Measurements from ENCODE around the gene KREMEN1. TPM values are rescaled to one million over a fixed set of nuclear protein-coding genes. Genes with fewer than 3 reads are reported as not detected.

The KREMEN1 gene
- total and polyA plus RNA-seq, 4 donors: 1.2 to 22.6 (median 3.8) TPM

DNA sequence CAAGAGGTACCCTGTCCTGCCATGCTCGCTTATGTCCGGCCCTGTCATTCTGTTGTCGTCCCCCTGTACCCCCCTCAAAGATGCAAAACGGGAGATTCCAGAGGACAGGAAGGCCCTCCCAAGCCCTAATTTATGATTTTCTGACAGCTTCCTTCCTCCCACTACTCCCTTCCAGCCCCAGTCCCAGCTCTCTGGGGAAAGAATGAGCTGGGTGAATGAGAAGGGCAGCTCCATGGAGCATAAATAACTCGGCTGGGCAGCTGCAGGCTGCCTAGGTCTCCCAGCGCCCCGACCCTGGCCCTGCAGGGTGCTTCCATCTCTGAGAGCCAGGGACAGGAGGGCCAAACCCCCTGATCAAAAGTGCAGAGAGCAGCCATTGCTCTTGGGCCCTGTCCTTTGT lies 128.9 kb downstream of the KREMEN1 start:
- TF ChIP-seq YY1 (IDR thresholded peaks at IDR 0.05) (no peak), NR2F2 (IDR thresholded peaks at IDR 0.05) (no peak), ATF3 (IDR thresholded peaks at IDR 0.05) (no peak), RAD21 (IDR thresholded peaks at IDR 0.05) (no peak)
- TF ChIP-seq, protein P1, sequence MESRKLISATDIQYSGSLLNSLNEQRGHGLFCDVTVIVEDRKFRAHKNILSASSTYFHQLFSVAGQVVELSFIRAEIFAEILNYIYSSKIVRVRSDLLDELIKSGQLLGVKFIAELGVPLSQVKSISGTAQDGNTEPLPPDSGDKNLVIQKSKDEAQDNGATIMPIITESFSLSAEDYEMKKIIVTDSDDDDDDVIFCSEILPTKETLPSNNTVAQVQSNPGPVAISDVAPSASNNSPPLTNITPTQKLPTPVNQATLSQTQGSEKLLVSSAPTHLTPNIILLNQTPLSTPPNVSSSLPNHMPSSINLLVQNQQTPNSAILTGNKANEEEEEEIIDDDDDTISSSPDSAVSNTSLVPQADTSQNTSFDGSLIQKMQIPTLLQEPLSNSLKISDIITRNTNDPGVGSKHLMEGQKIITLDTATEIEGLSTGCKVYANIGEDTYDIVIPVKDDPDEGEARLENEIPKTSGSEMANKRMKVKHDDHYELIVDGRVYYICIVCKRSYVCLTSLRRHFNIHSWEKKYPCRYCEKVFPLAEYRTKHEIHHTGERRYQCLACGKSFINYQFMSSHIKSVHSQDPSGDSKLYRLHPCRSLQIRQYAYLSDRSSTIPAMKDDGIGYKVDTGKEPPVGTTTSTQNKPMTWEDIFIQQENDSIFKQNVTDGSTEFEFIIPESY (IDR thresholded peaks at IDR 0.05): no peak
- Histone ChIP-seq H3K9me3 (ENCODE audit: control insufficient read depth in 4 of 4, low read length in 3 of 4) (no peaks in the 10 kb centered on the region), H3K27me3 (ENCODE audit: control insufficient read depth in 4 of 4, insufficient read depth in 4 of 4, low read length in 3 of 4) (no peaks in the 10 kb centered on the region), H3K4me1 (ENCODE audit: control insufficient read depth in 4 of 4, insufficient read depth in 4 of 4, low read length in 3 of 4) (peaks cover 1 to 5% (median 3%) of the 10 kb centered on the region in 4 donors), H3K9ac (ENCODE audit: low read depth in 1 of 2, low read length in 2 of 2) (no peak overlapping the region), H3K27ac (ENCODE audit: low read depth in 1 of 2, low read length in 2 of 2) (peak overlapping the region in 1 of 2 donors; percentile 26), H3K4me3 (ENCODE audit: low read depth in 1 of 3, low read length in 3 of 3) (no peak overlapping the region), H3K36me3 (ENCODE audit: control insufficient read depth in 4 of 4, insufficient read depth in 3 of 4, low read depth in 1 of 4, low read length in 3 of 4) (no peaks in the 10 kb centered on the region)
- peak; percentile 43 for DNase-seq (ENCODE audit: low spot score)
- WGBS: 70% methylated on average over 7 of the region's 7 CpGs

DNA sequence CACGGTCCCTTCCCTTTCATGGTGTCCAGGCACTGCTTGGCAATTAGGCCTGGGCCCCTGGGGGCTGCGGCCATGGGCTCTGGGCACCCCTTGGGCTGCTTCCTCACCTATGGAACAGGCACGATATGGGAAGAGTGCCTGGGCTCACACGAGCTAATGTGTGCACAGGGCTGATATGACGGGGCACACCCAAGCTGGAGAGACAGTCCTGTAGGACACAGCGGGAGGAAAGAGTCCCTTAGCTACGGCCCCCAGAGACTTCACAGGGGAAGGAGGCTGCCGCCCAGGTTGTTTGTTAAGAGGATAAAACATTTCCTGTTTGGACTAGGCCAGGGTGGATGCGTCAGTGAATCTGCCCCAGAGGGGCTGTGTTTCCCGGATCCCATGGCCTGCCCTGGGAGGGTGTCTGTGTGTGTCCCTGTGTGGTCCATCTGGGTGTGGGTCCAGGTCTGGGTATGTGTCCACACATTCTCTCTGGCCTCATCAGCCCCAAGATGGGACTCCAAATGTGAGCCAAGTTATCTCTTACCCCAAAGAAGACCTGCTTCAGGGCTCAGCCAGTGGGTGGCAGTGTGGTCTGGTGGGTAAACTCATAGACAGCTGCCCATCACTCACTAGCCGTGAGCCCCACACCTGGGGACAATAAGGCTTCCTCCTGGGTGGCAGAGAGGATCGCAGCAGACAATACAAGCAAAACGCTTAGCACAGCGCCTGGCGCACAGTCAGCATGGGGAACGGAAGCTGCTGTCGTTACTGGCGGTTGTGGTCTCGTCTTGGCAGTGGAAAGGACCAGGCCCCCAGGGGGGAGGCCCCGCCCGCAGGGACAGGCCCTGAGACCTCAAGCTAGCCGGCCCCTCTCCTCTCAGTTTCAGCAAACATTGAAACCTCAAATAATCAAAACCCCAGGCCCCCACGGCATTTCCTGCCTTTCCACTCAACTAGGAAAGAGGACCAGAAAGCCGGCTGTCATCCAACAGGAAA lies 129.7 kb downstream of the KREMEN1 start:
- no peak overlapping the region for H3K4me3 ChIP-seq (ENCODE audit: low read depth in 1 of 3, low read length in 3 of 3)
- no peak for TF ChIP-seq EGR1 (IDR thresholded peaks at IDR 0.05; ENCODE audit: low read depth in 2 of 2)
- TF ChIP-seq, protein P2, sequence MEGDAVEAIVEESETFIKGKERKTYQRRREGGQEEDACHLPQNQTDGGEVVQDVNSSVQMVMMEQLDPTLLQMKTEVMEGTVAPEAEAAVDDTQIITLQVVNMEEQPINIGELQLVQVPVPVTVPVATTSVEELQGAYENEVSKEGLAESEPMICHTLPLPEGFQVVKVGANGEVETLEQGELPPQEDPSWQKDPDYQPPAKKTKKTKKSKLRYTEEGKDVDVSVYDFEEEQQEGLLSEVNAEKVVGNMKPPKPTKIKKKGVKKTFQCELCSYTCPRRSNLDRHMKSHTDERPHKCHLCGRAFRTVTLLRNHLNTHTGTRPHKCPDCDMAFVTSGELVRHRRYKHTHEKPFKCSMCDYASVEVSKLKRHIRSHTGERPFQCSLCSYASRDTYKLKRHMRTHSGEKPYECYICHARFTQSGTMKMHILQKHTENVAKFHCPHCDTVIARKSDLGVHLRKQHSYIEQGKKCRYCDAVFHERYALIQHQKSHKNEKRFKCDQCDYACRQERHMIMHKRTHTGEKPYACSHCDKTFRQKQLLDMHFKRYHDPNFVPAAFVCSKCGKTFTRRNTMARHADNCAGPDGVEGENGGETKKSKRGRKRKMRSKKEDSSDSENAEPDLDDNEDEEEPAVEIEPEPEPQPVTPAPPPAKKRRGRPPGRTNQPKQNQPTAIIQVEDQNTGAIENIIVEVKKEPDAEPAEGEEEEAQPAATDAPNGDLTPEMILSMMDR (IDR thresholded peaks at IDR 0.05; ENCODE audit: low read depth, low read length, missing input control): peak; percentile 42
- peak; percentile 70 to 82 for TF ChIP-seq RAD21 (IDR thresholded peaks at IDR 0.05)
- TF ChIP-seq FOXA1 (IDR thresholded peaks at IDR 0.05): no peak
- DNase-seq (ENCODE audit: low spot score): peak; percentile 73
- no peaks in the 10 kb centered on the region for H3K36me3 ChIP-seq (ENCODE audit: control insufficient read depth in 4 of 4, insufficient read depth in 3 of 4, low read depth in 1 of 4, low read length in 3 of 4)
- H3K9ac ChIP-seq (ENCODE audit: low read depth in 1 of 2, low read length in 2 of 2): no peak overlapping the region
- H3K9me3 ChIP-seq (ENCODE audit: control insufficient read depth in 4 of 4, low read length in 3 of 4): no peaks in the 10 kb centered on the region
- WGBS: 56% methylated on average over 24 of the region's 24 CpGs
- H3K27ac ChIP-seq (ENCODE audit: low read depth in 1 of 2, low read length in 2 of 2): peak overlapping the region; percentile 26 to 63
- no peaks in the 10 kb centered on the region for H3K27me3 ChIP-seq (ENCODE audit: control insufficient read depth in 4 of 4, insufficient read depth in 4 of 4, low read length in 3 of 4)
- H3K4me1 ChIP-seq (ENCODE audit: control insufficient read depth in 4 of 4, insufficient read depth in 4 of 4, low read length in 3 of 4): peaks cover 1 to 5% (median 3%) of the 10 kb centered on the region in 4 donors

- DNase-seq (ENCODE audit: low spot score): no peak
- Histone ChIP-seq H3K27ac (ENCODE audit: low read depth in 1 of 2, low read length in 2 of 2) (no peak overlapping the region), H3K27me3 (ENCODE audit: control insufficient read depth in 4 of 4, insufficient read depth in 4 of 4, low read length in 3 of 4) (no peaks in the 10 kb centered on the region), H3K4me3 (ENCODE audit: low read depth in 1 of 3, low read length in 3 of 3) (no peak overlapping the region), H3K4me1 (ENCODE audit: control insufficient read depth in 4 of 4, insufficient read depth in 4 of 4, low read length in 3 of 4) (peaks cover 1 to 5% (median 3%) of the 10 kb centered on the region in 4 donors), H3K9me3 (ENCODE audit: control insufficient read depth in 4 of 4, low read length in 3 of 4) (no peaks in the 10 kb centered on the region), H3K9ac (ENCODE audit: low read depth in 1 of 2, low read length in 2 of 2) (no peak overlapping the region), H3K36me3 (ENCODE audit: control insufficient read depth in 4 of 4, insufficient read depth in 3 of 4, low read depth in 1 of 4, low read length in 3 of 4) (no peaks in the 10 kb centered on the region)
- 82% methylated on average over 9 of the region's 9 CpGs for WGBS
- no peak for TF ChIP-seq FOXA2 (IDR thresholded peaks at IDR 0.05)
- TF ChIP-seq, protein P3, sequence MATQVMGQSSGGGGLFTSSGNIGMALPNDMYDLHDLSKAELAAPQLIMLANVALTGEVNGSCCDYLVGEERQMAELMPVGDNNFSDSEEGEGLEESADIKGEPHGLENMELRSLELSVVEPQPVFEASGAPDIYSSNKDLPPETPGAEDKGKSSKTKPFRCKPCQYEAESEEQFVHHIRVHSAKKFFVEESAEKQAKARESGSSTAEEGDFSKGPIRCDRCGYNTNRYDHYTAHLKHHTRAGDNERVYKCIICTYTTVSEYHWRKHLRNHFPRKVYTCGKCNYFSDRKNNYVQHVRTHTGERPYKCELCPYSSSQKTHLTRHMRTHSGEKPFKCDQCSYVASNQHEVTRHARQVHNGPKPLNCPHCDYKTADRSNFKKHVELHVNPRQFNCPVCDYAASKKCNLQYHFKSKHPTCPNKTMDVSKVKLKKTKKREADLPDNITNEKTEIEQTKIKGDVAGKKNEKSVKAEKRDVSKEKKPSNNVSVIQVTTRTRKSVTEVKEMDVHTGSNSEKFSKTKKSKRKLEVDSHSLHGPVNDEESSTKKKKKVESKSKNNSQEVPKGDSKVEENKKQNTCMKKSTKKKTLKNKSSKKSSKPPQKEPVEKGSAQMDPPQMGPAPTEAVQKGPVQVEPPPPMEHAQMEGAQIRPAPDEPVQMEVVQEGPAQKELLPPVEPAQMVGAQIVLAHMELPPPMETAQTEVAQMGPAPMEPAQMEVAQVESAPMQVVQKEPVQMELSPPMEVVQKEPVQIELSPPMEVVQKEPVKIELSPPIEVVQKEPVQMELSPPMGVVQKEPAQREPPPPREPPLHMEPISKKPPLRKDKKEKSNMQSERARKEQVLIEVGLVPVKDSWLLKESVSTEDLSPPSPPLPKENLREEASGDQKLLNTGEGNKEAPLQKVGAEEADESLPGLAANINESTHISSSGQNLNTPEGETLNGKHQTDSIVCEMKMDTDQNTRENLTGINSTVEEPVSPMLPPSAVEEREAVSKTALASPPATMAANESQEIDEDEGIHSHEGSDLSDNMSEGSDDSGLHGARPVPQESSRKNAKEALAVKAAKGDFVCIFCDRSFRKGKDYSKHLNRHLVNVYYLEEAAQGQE (IDR thresholded peaks at IDR 0.05): no peak
- TF ChIP-seq JUND (IDR thresholded peaks at IDR 0.05): no peak
- TF ChIP-seq GABPA (IDR thresholded peaks at IDR 0.05 in 1 of 2, conservative IDR thresholded peaks at IDR 0.05 in 1 of 2): no peak
- TF ChIP-seq, protein P2 (IDR thresholded peaks at IDR 0.05; ENCODE audit: low read depth, low read length, missing input control): no peak
- TF ChIP-seq HNF4G (IDR thresholded peaks at IDR 0.05): no peak
- no peak for TF ChIP-seq RAD21 (IDR thresholded peaks at IDR 0.05)
- TF ChIP-seq SP1 (IDR thresholded peaks at IDR 0.05): no peak
Measured at GRCh38 chr22:29203488-29204454, 130.9 kb downstream of the KREMEN1 start.

Measured in liver (tissue), 9 donors.